ENCODE results near the gene EXD1.
"Not testable (repeated sequence)": the region's sequence is repeated elsewhere in the genome, so short reads cannot be mapped to it uniquely, and the experiment has no call there.

Gene EXD1

GRCh38 chr15:41230650-41231421 lies at the start of gene EXD1, which contains the start of gene CHP1:
EXD1 (minus strand) TSS chr15:41230757; CDS start chr15:41226575, 4,182 bp downstream.
CHP1 (plus strand) TSS chr15:41231268; CDS start chr15:41231383, 115 bp downstream.
- DNase-seq = peak; percentile 70 to 99 (median 96)

GRCh38 chr15:41279535-41280283 lies 49.2 kb upstream of the EXD1 start:
- no peak for DNase-seq

DNA sequence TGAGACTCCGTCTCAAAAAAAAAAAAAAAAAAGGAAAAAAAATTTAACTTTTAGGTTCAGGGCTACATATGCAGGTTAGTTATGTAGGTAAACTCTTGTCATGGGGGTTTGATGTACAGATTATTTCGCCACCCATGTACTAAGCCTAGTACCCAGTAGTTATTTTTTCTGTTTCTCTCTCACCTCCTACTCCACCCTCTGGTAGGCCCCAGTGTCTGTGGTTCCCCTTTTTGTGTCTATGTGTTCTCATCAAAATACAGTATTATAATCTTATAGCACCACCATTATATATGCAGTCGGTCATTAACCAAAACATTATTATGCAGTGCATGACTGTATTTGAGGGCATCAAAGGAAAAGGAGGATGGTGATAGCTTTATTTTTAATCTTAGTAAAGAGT lies 47.8 kb upstream of the EXD1 start:
- DNase-seq = no peak

GRCh38 chr15:41276831-41277230 lies 46.3 kb upstream of the EXD1 start:
- DNase-seq = no peak

DNA sequence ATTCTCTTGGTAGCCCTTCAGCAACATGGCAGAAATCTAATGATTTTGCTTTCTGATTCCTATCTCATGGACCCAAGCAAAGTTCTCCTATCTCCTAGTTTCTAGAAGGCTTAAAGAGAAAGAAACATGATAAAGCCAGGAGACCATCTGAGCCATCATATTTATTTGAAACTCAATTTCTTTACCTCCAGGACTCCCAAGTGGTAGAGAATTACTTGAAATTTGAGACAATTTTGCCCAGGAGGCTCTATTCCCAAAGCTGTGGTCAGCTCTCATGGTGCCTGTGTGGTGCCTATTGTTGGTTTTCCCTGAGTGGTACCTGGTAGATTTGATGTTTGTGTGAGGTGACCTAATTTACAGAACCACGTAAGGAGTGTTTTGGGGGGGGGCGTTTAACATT lies 39.3 kb upstream of the EXD1 start:
- DNase-seq = no peak

DNA sequence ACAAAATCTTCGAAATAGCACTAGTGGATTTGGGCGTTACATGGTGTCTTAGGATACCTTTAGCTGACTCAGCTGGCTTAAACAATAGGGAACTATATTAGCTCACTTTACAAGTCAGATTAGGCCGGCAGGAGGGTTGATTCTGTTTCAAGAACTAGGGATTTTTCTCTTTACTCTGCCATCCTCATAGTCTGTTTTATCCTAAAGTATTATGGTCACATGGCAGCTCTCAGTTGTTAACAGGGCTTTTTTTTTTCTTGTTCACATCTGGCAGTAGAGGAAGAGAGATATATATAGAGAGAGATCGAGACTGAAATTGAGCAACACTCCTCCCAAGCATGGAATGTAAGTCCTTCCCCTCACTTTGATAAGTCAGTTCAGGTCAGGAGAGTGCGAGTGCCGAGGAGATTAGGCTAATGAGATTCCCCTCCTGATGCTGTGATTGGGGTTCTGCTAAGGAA lies 33.4 kb upstream of the EXD1 start:
- no peak for DNase-seq

DNA sequence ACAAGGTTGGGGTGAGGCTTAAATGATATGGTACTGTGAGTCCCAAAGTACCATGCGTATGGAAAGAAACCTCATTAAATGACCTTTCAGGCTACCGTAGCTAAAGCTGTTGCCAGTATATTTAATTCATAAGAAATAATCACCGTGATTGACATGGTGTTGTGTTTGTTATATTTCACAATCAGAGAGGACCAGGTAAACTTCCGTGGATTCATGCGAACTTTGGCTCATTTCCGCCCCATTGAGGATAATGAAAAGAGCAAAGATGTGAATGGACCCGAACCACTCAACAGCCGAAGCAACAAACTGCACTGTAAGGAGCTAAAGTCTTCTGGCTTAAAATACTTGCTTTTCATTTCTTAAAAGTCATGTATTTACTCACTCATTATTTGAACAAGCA lies 32.0 kb upstream of the EXD1 start:
- DNase-seq = no peak

DNA sequence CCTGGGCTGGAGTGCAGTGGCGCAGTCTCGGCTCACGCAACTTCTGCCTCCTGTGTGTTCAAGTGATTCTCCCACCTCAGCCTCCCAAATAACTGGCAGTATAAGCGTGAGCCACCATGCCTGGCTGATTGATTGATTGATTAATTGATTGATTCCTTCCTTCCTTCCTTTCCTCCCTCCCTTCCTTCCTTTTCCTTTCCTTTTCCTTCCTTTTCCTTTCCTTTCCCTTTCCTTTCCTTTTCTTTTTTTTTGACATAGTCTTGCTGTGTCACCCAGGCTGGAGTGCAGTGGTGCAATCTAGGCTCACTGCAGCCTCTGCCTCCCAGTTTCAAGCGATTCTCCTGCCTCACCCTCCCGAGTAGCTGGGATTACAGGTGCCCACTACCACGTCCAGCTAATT lies 30.4 kb upstream of the EXD1 start:
- DNase-seq = not testable (repeated sequence)

DNA sequence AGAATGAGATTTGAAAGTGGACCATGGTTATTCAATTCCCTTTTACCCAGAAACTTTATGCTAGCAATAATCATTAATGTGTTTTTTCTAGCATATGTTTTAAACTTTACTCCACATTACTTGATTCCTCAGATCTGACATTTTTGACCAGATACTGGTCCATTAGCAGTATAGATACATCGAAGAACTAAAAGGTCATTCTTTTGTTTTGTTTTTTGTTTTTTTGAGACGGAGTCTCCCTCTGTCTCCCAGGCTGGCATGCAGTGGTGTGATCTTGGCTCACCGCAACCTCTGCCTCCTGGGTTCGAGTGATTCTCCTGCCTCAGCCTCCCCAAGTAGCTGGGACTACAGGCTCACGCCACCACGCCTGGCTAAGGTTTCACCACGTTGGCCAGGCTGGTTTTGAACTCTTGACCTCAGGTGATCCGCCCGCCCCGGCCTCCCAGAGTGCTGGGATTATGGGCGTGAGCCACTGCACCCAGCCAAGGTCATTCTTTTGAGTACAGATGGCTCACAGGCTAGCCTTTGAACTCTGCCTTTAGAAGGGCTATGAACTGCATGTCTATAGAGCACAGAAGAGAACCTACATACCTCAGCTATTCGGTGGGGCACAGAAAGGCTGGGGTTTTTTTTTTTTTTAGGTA lies 29.1 kb upstream of the EXD1 start:
- no peak for DNase-seq

GRCh38 chr15:41258750-41259471 lies 28.4 kb upstream of the EXD1 start:
- DNase-seq = peak in 1 of 51 donors; percentile 0

DNA sequence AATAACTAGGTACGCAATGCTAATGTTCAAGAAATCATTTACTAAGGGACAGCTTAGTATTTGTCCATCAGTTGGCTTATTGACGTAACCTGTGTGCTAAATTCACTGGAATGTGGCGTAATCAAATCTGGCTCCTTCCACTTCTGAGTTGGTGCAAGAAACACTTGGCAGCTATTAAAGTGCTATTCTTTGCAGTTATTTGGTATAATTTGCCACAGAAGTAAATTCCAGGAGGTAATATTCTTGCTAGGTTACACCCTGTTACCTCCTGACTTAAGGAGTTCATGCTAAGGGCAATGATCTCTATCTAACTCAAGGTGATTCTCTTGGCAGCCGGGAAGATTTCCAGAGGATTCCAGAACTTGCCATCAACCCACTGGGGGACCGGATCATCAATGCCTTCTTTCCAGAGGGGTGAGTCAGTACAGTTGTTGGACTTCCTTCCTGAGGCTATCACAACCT lies 26.1 kb upstream of the EXD1 start:
- no peak for DNase-seq

DNA sequence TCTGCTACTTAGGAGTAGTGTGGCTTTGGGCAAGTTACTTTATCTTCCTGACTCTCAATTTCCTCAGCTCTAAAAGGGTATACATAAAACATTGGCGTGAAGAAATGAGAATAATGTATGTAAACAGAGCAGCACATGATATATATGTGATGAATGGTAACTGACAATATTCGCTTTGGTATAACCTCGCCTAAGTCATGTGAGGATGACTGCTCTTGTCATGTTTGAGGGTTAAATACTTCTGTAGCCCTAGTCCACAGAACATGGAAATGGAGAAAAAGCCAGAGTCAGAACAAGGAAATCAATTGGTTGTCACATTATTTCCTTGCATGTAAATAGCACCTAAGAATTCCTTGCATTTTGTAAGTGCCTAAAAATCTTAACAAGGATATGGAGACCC lies 25.5 kb upstream of the EXD1 start:
- DNase-seq = no peak

DNA sequence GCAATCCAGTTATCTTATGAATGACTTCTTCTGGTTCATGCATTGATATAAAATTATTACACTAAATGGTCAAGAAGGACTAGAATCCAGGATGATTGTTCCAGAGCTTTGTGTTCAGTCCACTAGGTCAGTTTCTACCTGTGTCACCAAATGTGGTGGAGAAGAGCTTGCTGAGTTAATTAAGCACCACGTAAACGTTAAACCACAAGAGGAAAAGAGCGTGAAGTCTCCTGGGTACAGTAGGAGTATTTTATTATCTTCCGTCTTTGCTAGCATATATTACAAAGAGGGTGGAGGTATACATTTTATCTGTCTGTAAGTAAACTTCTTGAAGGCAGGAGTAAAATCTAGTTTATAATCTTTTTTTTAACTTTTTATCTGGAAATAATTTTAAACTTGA lies 24.0 kb upstream of the EXD1 start:
- no peak for DNase-seq

DNA sequence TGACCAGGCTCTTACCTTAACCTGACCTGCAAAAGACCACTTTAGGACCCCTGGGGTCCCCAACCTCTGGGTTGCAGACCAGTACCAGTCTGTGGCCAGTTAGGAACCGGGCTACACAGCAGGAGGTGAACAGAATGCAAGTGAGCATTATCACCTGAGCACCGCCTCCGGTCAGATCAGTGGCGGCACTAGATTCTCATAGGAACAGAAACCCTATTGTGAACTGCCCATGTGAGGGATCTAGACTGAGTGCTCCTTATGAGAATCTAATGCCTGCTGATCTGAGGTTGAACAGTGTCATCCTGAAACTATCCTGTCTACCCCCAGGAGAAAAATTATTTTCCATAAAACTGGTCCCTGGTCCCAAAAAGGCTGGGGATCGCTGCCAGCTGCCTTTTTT lies 20.9 kb upstream of the EXD1 start:
- no peak for DNase-seq

DNA sequence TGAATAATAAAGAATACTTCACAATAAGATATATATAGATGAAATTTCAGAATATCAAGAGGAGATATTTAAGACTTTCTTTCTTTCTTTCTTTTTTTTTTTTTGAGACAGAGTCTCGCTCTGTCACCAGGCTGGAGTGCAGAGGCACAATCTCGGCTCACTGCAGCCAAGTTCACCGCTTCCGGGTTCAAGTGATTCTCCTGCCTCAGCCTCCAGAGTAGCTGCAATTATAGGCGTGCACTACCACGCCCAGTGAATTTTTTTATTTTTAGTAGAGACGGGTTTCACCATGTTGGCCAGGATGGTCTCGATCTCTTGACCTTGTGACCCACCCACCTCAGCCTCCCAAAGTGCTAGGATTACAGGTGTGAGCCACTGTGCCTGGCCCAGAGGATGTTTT lies 20.2 kb upstream of the EXD1 start:
- not testable (repeated sequence) for DNase-seq

DNA sequence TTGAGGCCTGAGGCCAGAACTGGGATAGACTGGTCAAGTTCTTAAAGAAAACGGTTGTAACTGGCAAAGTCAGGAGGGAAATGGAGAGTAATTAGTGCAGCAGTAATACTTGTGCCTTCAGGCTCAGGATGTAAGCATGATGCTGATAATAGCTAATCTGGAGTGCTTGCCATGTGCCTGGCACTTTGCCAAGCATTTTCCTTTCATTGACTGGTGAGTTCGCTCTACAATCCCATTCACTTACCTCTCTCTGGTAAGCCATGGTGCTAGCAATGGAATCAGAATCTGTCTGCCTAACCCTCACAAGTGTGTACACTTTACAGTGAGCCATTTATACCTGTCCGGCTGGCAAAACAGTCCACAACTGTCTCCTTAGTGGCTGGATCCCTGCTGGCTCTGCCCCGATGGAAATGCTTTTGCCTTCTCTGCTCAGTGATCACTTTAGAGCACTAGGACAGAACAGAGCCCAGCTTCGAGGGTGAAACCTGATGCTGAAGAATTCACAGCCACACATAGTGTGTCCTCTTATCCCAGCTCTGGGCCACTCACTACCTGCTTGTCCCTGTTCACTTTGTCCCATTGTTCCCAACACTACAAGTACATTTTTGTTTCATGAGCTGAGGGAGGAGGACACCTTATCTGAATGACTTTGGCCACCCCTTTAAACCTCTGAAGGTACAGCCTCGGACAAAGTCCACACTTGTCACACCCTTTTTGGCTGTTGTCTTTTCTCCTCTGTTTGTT lies 10.8 kb upstream of the EXD1 start:
- DNase-seq = peak in 3 of 51 donors; percentile 1 to 9 (median 3)

- DNase-seq = no peak
Measured at GRCh38 chr15:41238100-41238499, 7.5 kb upstream of the EXD1 start.

- no peak for DNase-seq
Measured at GRCh38 chr15:41235929-41236328, 5.4 kb upstream of the EXD1 start.

GRCh38 chr15:41235228-41235627 lies 4.7 kb upstream of the EXD1 start:
- not testable (repeated sequence) for DNase-seq

- peak in 1 of 51 donors; percentile 6 for DNase-seq
Measured at GRCh38 chr15:41233367-41233771, 2.8 kb upstream of the EXD1 start.
